ENCODE results near the gene AUTS2. TPM values are rescaled to one million over a fixed set of nuclear protein-coding genes. Genes with fewer than 3 reads are reported as not detected.

Gene AUTS2
- total and polyA plus RNA-seq, 9 of the 15 experiments (the other 6 are each of a cell fraction or from before 2014, with no cell fraction given): 0.58 TPM; not detected in 8

- ATAC-seq (no peak), FAIRE-seq (no peak), DNase-seq (ENCODE audit: extremely low read depth in 1 of 4, low spot score in 3 of 4) (peak in 1 of 4 experiments; percentile 6)
- no peaks in the 10 kb centered on the region for H3K9me1 ChIP-seq (ENCODE audit: control insufficient read depth, insufficient read depth, low read length)
- no peaks in the 10 kb centered on the region for H3K36me3 ChIP-seq (ENCODE audit: control insufficient read depth, insufficient read depth, low read length)
- H3K27ac ChIP-seq (ENCODE audit: extremely low read depth, low read depth, low read length): no peak overlapping the region
- no peak overlapping the region for H3K9ac ChIP-seq (ENCODE audit: insufficient read depth in 1 of 2, low read depth in 2 of 2, low read length in 2 of 2)
- H2AFZ ChIP-seq (ENCODE audit: low read depth, low read length): no peak overlapping the region
- no peak overlapping the region for H3K4me2 ChIP-seq (ENCODE audit: insufficient read depth, low read length)
- H3K27me3 ChIP-seq (ENCODE audit: control insufficient read depth in 2 of 2, insufficient read depth in 2 of 2, low read length in 2 of 2): peaks cover 3 to 6% of the 10 kb centered on the region in 2 experiments; a peak in 2 of 5 replicates
- H3K4me1 ChIP-seq (replicated peaks in 1 of 2; ENCODE audit: control insufficient read depth in 2 of 2, insufficient read depth in 2 of 2, low read length in 2 of 2): no peaks in the 10 kb centered on the region
- no peak for TF ChIP-seq TCFL5 (CRISPR knock-in tag; conservative IDR thresholded peaks at IDR 0.05)
- TF ChIP-seq NFIC (IDR thresholded peaks at IDR 0.05): peak; percentile 36; the same call in 1 of the 2 replicates
- no peaks in the 10 kb centered on the region for H3K9me3 ChIP-seq (replicated peaks; ENCODE audit: control insufficient read depth, insufficient read depth, low read depth, low read length)
- BruUV-seq (replicated peaks): no TSS peak
- intact Hi-C loops (cut with micrococcal nuclease) (no loop called here), in situ Hi-C loops (cut with MboI) (no loop called here)
- no peak overlapping the region for H3K4me3 ChIP-seq
- H4K20me1 ChIP-seq (replicated peaks; ENCODE audit: control insufficient read depth, insufficient read depth, low read length): 0 out of 2 replicates have a peak, but pooled peaks cover 2% of the 10 kb centered on the region
- H3K79me2 ChIP-seq (ENCODE audit: control insufficient read depth, insufficient read depth, low read length): no peaks in the 10 kb centered on the region
- ChIA-PET CTCF (ENCODE audit: low intra/inter-chr PET ratio) (no interaction called here), POLR2A (interaction anchor here (0.6 kb wide), 1 partner anchor 13 kb away, joined by 3 read pairs; no protein-coding TSS in a partner anchor)
- 0% methylated on average over 7 of the region's 7 CpGs for WGBS (ENCODE audit: insufficient coverage, low coverage, missing lambda C conversion rate)
Measured at GRCh38 chr7:69564454-69565417, 33.5 kb upstream of the AUTS2 start.

DNA sequence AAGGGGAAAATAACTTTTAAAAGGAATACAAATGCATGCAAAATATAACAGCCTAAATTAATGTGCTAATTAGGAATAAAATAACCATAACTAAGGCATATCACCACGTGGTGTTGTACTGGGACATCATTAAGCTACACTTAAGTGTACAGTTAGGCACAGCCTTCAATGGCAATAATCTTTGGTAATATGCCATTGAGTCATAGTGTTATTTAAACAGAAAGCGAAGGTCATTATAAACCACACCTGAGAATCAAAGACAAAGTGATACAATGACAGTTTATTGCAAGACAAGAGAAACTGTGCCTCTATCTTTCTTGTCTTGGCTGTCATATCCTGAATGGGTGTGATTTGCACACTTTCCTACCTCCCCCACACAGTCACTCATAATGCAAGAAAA, 30.5 kb upstream of the AUTS2 start:
- no peaks in the 10 kb centered on the region for H3K79me2 ChIP-seq (ENCODE audit: control insufficient read depth, insufficient read depth, low read length)
- no peak overlapping the region for H3K4me2 ChIP-seq (ENCODE audit: insufficient read depth, low read length)
- no peak overlapping the region for H3K9ac ChIP-seq (ENCODE audit: insufficient read depth in 1 of 2, low read depth in 2 of 2, low read length in 2 of 2)
- H3K9me3 ChIP-seq (replicated peaks; ENCODE audit: control insufficient read depth, insufficient read depth, low read depth, low read length): no peaks in the 10 kb centered on the region
- no peak overlapping the region for H3K4me3 ChIP-seq
- H3K9me1 ChIP-seq (ENCODE audit: control insufficient read depth, insufficient read depth, low read length): no peaks in the 10 kb centered on the region
- no peaks in the 10 kb centered on the region for H3K36me3 ChIP-seq (ENCODE audit: control insufficient read depth, insufficient read depth, low read length)
- POLR2A ChIA-PET: interaction anchor here (0.6 to 1.1 kb wide), 2 partner anchors 9 kb away, joined by 3 to 4 read pairs; no protein-coding TSS in a partner anchor
- no peaks in the 10 kb centered on the region for H3K4me1 ChIP-seq (replicated peaks in 1 of 2; ENCODE audit: control insufficient read depth in 2 of 2, insufficient read depth in 2 of 2, low read length in 2 of 2)
- ATAC-seq (no peak), FAIRE-seq (no peak), DNase-seq (ENCODE audit: extremely low read depth in 1 of 4, low spot score in 3 of 4) (no peak)
- BruUV-seq (replicated peaks): no TSS peak
- H4K20me1 ChIP-seq (replicated peaks; ENCODE audit: control insufficient read depth, insufficient read depth, low read length): no peaks in the 10 kb centered on the region
- WGBS (ENCODE audit: insufficient coverage, low coverage, missing lambda C conversion rate): 2% methylated on average over 2 of the region's 2 CpGs
- in situ Hi-C loops (cut with MboI) (no loop called here), intact Hi-C loops (cut with micrococcal nuclease) (no loop called here)
- peaks cover 3 to 6% of the 10 kb centered on the region in 2 experiments; a peak in 2 of 5 replicates for H3K27me3 ChIP-seq (ENCODE audit: control insufficient read depth in 2 of 2, insufficient read depth in 2 of 2, low read length in 2 of 2)
- H3K27ac ChIP-seq (ENCODE audit: extremely low read depth, low read depth, low read length): no peak overlapping the region
- no peak overlapping the region for H2AFZ ChIP-seq (ENCODE audit: low read depth, low read length)
- CTCF ChIA-PET (ENCODE audit: low intra/inter-chr PET ratio): no interaction called here
- TF ChIP-seq, protein P1, sequence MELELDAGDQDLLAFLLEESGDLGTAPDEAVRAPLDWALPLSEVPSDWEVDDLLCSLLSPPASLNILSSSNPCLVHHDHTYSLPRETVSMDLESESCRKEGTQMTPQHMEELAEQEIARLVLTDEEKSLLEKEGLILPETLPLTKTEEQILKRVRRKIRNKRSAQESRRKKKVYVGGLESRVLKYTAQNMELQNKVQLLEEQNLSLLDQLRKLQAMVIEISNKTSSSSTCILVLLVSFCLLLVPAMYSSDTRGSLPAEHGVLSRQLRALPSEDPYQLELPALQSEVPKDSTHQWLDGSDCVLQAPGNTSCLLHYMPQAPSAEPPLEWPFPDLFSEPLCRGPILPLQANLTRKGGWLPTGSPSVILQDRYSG (tag; conservative IDR thresholded peaks at IDR 0.05; ENCODE audit: low read depth): no peak
- TF ChIP-seq ZNF785 (CRISPR knock-in tag; IDR thresholded peaks at IDR 0.05) (no peak), RAD51 (IDR thresholded peaks at IDR 0.05; ENCODE audit: borderline replicate concordance, low read depth) (no peak), POLR2A (conservative IDR thresholded peaks at IDR 0.05) (no peak), ZBTB49 (CRISPR knock-in tag; IDR thresholded peaks at IDR 0.05; ENCODE audit: borderline replicate concordance) (no peak), KLF6 (CRISPR knock-in tag; IDR thresholded peaks at IDR 0.05; ENCODE audit: borderline replicate concordance) (no peak), TFAM (CRISPR knock-in tag; conservative IDR thresholded peaks at IDR 0.05) (no peak), GTF2E2 (tag; IDR thresholded peaks at IDR 0.05) (no peak), GABPB2 (CRISPR knock-in tag; conservative IDR thresholded peaks at IDR 0.05) (no peak)
